HEK293 (cell line): ENCODE measurements around the gene LRCH2.

Experiments
- GLI2 ChIP-seq: fragments of 450-650 bp; formaldehyde crosslinking; IDR thresholded peaks from 2 replicates; pipeline ENCODE4; 2017; ENCODE audit warnings: missing biosample characterization, missing genetic modification characterization, low read depth, borderline replicate concordance
- HOXD13 ChIP-seq: sonication (generic); formaldehyde crosslinking; IDR thresholded peaks from 2 replicates; pipeline ENCODE4 v1.8.0; 2022; ENCODE audit warnings: missing genetic modification reagents, borderline replicate concordance
- KLF8 ChIP-seq: fragments of 450-650 bp; formaldehyde crosslinking; IDR thresholded peaks from 2 replicates; pipeline ENCODE4 v1.5.1; 2016; ENCODE audit warnings: missing biosample characterization, missing genetic modification characterization
- OVOL3 ChIP-seq: fragments of 450-650 bp; formaldehyde crosslinking; IDR thresholded peaks from 2 replicates; pipeline ENCODE4 v1.5.1; 2016; ENCODE audit warnings: missing biosample characterization, missing genetic modification characterization
- PATZ1 ChIP-seq: fragments of 450-650 bp; formaldehyde crosslinking; IDR thresholded peaks from 2 replicates; pipeline ENCODE4 v1.5.1; 2016; ENCODE audit warnings: missing biosample characterization, missing genetic modification characterization
- PRDM10 ChIP-seq: fragments of 450-650 bp; formaldehyde crosslinking; IDR thresholded peaks from 2 replicates; pipeline ENCODE4 v1.5.1; 2016; ENCODE audit warnings: missing biosample characterization, missing genetic modification characterization
- TRIM28 ChIP-seq: IDR thresholded peaks from 2 replicates; pipeline ENCODE4 v1.6.1; 2011; ENCODE audit warnings: low read length, control low read depth, borderline replicate concordance
- ZBTB1 ChIP-seq: fragments of 450-650 bp; formaldehyde crosslinking; IDR thresholded peaks from 2 replicates; pipeline ENCODE4 v1.5.1; 2016; ENCODE audit warnings: missing biosample characterization, missing genetic modification characterization
- ZBTB7A ChIP-seq: fragments of 450-650 bp; formaldehyde crosslinking; IDR thresholded peaks from 2 replicates; pipeline ENCODE4 v1.5.1; 2016; ENCODE audit warnings: low read depth, missing biosample characterization, missing genetic modification characterization
- ZFP37 ChIP-seq: fragments of 450-650 bp; formaldehyde crosslinking; IDR thresholded peaks from 2 replicates; pipeline ENCODE4 v1.5.1; 2016; ENCODE audit warnings: missing biosample characterization, missing genetic modification characterization
- ZNF138 ChIP-seq: fragments of 450-650 bp; formaldehyde crosslinking; IDR thresholded peaks from 2 replicates; pipeline ENCODE4 v1.5.1; 2016; ENCODE audit warnings: missing biosample characterization, missing genetic modification characterization, borderline replicate concordance
- ZNF184 ChIP-seq: fragments of 450-650 bp; IDR thresholded peaks from 2 replicates; pipeline ENCODE4 v1.5.1; 2018; ENCODE audit warnings: missing biosample characterization, mild to moderate bottlenecking, missing genetic modification characterization
- ZNF223 ChIP-seq: fragments of 450-650 bp; formaldehyde crosslinking; IDR thresholded peaks from 2 replicates; pipeline ENCODE4 v1.5.1; 2016; ENCODE audit warnings: missing biosample characterization, missing genetic modification characterization
- ZNF248 ChIP-seq: fragments of 450-650 bp; formaldehyde crosslinking; IDR thresholded peaks from 2 replicates; pipeline ENCODE4 v1.5.1; 2017; ENCODE audit warnings: missing biosample characterization, missing genetic modification characterization
- ZNF513 ChIP-seq: fragments of 450-650 bp; IDR thresholded peaks from 2 replicates; pipeline ENCODE4 v1.5.1; 2018; ENCODE audit warnings: missing biosample characterization, missing genetic modification characterization
- ZNF514 ChIP-seq: fragments of 450-650 bp; formaldehyde crosslinking; IDR thresholded peaks from 2 replicates; pipeline ENCODE4 v1.5.1; 2016; ENCODE audit warnings: missing biosample characterization, missing genetic modification characterization
- ZNF571 ChIP-seq: fragments of 450-650 bp; formaldehyde crosslinking; IDR thresholded peaks from 2 replicates; pipeline ENCODE4 v1.5.0; 2017; ENCODE audit warnings: missing biosample characterization, missing genetic modification characterization
- ZNF768 ChIP-seq: fragments of 450-650 bp; formaldehyde crosslinking; IDR thresholded peaks from 2 replicates; pipeline ENCODE4 v1.5.1; 2018; ENCODE audit warnings: missing biosample characterization, mild to moderate bottlenecking, missing genetic modification characterization
- ZNF791 ChIP-seq: fragments of 450-650 bp; formaldehyde crosslinking; IDR thresholded peaks from 2 replicates; pipeline ENCODE4 v1.5.1; 2016; ENCODE audit warnings: missing biosample characterization, missing genetic modification characterization
- ZNF843 ChIP-seq: fragments of 450-650 bp; formaldehyde crosslinking; IDR thresholded peaks from 2 replicates; pipeline ENCODE4 v1.5.1; 2016; ENCODE audit warnings: missing biosample characterization, missing genetic modification characterization
- ZXDB ChIP-seq: fragments of 450-650 bp; formaldehyde crosslinking; IDR thresholded peaks from 2 replicates; pipeline ENCODE4 v1.5.1; 2016; ENCODE audit warnings: missing biosample characterization, missing genetic modification characterization
- TF ChIP-seq, protein P1 (sequence below): fragments of 450-650 bp; formaldehyde crosslinking; optimal IDR thresholded peaks from 2 replicates; pipeline ENCODE3; 2016; ENCODE audit warnings: missing biosample characterization, mild to moderate bottlenecking, missing genetic modification characterization
- TF ChIP-seq, protein P2 (sequence below): fragments of 450-650 bp; formaldehyde crosslinking; IDR thresholded peaks from 2 replicates; pipeline ENCODE4 v1.5.1; 2016; ENCODE audit warnings: missing biosample characterization, missing genetic modification characterization
- TF ChIP-seq, protein P3 (sequence below): fragments of 450-650 bp; formaldehyde crosslinking; IDR thresholded peaks from 2 replicates; pipeline ENCODE4 v1.5.1; 2016; ENCODE audit warnings: missing biosample characterization, missing genetic modification characterization
- TF ChIP-seq, protein P4 (sequence below): fragments of 450-650 bp; formaldehyde crosslinking; IDR thresholded peaks from 2 replicates; pipeline ENCODE4 v1.5.1; 2017; ENCODE audit warnings: missing biosample characterization, mild to moderate bottlenecking, missing genetic modification characterization, moderate library complexity

Gene LRCH2

GRCh38 chrX:115259238-115259875, 25.5 kb upstream of the LRCH2 start (continued):
- TF ChIP-seq, protein P1, sequence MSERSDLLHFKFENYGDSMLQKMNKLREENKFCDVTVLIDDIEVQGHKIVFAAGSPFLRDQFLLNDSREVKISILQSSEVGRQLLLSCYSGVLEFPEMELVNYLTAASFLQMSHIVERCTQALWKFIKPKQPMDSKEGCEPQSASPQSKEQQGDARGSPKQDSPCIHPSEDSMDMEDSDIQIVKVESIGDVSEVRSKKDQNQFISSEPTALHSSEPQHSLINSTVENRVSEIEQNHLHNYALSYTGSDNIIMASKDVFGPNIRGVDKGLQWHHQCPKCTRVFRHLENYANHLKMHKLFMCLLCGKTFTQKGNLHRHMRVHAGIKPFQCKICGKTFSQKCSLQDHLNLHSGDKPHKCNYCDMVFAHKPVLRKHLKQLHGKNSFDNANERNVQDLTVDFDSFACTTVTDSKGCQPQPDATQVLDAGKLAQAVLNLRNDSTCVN (tag by site-specific recombination): no peak
- TF ChIP-seq ZBTB1: no peak
- TF ChIP-seq ZNF513: no peak
- TF ChIP-seq, protein P2, sequence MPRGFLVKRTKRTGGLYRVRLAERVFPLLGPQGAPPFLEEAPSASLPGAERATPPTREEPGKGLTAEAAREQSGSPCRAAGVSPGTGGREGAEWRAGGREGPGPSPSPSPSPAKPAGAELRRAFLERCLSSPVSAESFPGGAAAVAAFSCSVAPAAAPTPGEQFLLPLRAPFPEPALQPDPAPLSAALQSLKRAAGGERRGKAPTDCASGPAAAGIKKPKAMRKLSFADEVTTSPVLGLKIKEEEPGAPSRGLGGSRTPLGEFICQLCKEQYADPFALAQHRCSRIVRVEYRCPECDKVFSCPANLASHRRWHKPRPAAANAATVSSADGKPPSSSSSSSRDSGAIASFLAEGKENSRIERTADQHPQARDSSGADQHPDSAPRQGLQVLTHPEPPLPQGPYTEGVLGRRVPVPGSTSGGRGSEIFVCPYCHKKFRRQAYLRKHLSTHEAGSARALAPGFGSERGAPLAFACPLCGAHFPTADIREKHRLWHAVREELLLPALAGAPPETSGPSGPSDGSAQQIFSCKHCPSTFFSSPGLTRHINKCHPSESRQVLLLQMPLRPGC (tag by site-specific recombination): peak; percentile 40; the same call in 1 of the 2 replicates
- TF ChIP-seq ZNF514 (tag by site-specific recombination): no peak
- no peak for TF ChIP-seq ZBTB7A
- no peak for TF ChIP-seq ZNF791 (tag by site-specific recombination)
- peak; percentile 67; the same call in 1 of the 2 replicates for TF ChIP-seq HOXD13 (CRISPR knock-in tag)
- peak; percentile 40; the same call in 1 of the 2 replicates for TF ChIP-seq KLF8 (tag by site-specific recombination)
- TF ChIP-seq GLI2: 0 out of 2 replicates have a peak, but pooled peaks have one; percentile 10
- TF ChIP-seq ZXDB: 0 out of 2 replicates have a peak, but pooled peaks have one; percentile 33
- TF ChIP-seq ZNF184: no peak
- peak; percentile 64; the same call in 1 of the 2 replicates for TF ChIP-seq TRIM28
- TF ChIP-seq, protein P3, sequence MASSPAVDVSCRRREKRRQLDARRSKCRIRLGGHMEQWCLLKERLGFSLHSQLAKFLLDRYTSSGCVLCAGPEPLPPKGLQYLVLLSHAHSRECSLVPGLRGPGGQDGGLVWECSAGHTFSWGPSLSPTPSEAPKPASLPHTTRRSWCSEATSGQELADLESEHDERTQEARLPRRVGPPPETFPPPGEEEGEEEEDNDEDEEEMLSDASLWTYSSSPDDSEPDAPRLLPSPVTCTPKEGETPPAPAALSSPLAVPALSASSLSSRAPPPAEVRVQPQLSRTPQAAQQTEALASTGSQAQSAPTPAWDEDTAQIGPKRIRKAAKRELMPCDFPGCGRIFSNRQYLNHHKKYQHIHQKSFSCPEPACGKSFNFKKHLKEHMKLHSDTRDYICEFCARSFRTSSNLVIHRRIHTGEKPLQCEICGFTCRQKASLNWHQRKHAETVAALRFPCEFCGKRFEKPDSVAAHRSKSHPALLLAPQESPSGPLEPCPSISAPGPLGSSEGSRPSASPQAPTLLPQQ: 0 out of 2 replicates have a peak, but pooled peaks have one; percentile 13
- no peak for TF ChIP-seq ZNF138
- TF ChIP-seq, protein P4, sequence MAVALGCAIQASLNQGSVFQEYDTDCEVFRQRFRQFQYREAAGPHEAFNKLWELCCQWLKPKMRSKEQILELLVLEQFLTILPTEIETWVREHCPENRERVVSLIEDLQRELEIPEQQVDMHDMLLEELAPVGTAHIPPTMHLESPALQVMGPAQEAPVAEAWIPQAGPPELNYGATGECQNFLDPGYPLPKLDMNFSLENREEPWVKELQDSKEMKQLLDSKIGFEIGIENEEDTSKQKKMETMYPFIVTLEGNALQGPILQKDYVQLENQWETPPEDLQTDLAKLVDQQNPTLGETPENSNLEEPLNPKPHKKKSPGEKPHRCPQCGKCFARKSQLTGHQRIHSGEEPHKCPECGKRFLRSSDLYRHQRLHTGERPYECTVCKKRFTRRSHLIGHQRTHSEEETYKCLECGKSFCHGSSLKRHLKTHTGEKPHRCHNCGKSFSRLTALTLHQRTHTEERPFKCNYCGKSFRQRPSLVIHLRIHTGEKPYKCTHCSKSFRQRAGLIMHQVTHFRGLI (tag by site-specific recombination): no peak
- no peak for TF ChIP-seq ZNF223 (tag by site-specific recombination)
- TF ChIP-seq ZNF571: no peak
- TF ChIP-seq ZFP37 (tag by site-specific recombination): no peak
- TF ChIP-seq PRDM10 (tag by site-specific recombination): no peak
- TF ChIP-seq ZNF768 (tag by site-specific recombination): no peak
- no peak for TF ChIP-seq ZNF248 (tag by site-specific recombination)
- TF ChIP-seq OVOL3 (tag by site-specific recombination): no peak
- peak; percentile 28; the same call in 1 of the 2 replicates for TF ChIP-seq PATZ1 (tag by site-specific recombination)
- TF ChIP-seq ZNF843: peak; percentile 47; the same call in 1 of the 2 replicates
